Left cardiac atrium (tissue), 4 donors: ENCODE measurements around the gene PAM16. TPM values are rescaled to one million over a fixed set of nuclear protein-coding genes. Genes with fewer than 3 reads are reported as not detected.
"Not testable (repeated sequence)": the region's sequence is repeated elsewhere in the genome, so short reads cannot be mapped to it uniquely, and the experiment has no call there.

Experiments used
- ATAC-seq, 2 donors: fragments of 200-7000 bp; cut with Tn5 transposase; one replicate each; pipeline ENCODE4 v1.9.1; 2020; ENCODE audit warnings: mild to moderate bottlenecking in 2 of 2, moderate library complexity in 2 of 2
- DNase-seq: peaks from one replicate; pipeline ENCODE4 v3.0.0-alpha.2; 2020
- intact Hi-C, 2 donors: fragments of 100-400 bp; cut with DNase I; formaldehyde crosslinking; loops; one replicate each; pipeline versions ENCODE4 v1.14.1 to v1.15.1; 2022 to 2023
- total RNA-seq, 2 donors: library from RNA; stranded (reverse); fragmentation: NEBNext Ultra II Directional; extraction: Animal tissue kit (Norgen Biotek cat#: 25700); gene quantifications; one replicate each; pipeline ENCODE4 v1.2.1, GENCODE V29; 2021
- donor health status: DM: no; HTN: yes; CAD: no.
- donor health status: DM: no; HTN: yes; CAD: no; lungs with severe emphysema.
- donor health status: DM: yes; HTN: yes; CAD: no.
- donor health status: Dilated cardiomyopathy.

Gene PAM16
- total RNA-seq, 2 donors from 2014 or later, result 51.0 to 64.3 TPM

- DNase-seq, result no peak
- ATAC-seq, result no peak
- intact Hi-C loops, result loop anchor here (1.0 to 10.0 kb wide), 3 partner anchors 42 to 595 kb away; partner anchors contain the start of gene SEC14L5 (in 1 of the 2)
Measured at GRCh38 chr16:4359914-4360313, 8.8 kb upstream of the PAM16 start.

DNA sequence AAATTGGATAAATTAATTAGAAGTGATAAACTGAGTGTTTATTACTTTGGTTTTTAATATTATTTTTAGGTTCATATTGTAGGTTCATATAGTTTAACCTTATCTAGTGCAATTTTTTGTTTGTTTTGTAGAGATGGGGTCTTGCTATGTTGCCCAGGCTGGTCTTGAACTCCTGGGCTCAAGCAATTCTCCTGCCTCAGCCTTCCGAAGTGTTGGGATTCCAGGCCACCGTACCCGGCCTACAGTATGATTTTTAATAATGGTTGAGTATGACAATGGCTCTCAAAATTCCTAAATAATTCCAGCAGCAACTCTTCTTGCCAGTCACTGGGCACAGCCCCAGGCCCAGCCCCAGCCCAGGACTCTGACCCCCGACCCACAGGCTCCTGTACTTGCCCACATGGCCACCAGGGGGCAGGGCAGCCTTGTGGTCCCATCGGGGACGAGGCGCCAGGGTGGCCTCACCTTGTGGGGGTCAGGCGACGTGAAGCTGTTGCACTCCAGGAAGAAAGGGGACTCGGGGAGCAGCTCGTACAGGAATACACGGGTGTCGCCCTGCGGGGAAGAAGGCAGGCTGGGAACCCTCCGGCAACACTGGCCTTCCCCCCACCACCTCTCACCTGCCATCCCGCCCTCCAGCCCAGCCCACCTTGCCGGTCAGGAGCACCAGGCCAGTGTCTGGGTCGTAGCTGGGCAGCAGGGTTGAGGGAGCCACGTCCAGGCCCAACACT is 7.9 kb upstream of the PAM16 start:
- intact Hi-C loops, result loop anchor here (1.0 to 10.0 kb wide), 3 partner anchors 43 to 596 kb away; partner anchors contain the start of gene SEC14L5 (in 1 of the 2)
- DNase-seq, result peak; percentile 65
- peak; percentile 67 to 68 for ATAC-seq

DNA sequence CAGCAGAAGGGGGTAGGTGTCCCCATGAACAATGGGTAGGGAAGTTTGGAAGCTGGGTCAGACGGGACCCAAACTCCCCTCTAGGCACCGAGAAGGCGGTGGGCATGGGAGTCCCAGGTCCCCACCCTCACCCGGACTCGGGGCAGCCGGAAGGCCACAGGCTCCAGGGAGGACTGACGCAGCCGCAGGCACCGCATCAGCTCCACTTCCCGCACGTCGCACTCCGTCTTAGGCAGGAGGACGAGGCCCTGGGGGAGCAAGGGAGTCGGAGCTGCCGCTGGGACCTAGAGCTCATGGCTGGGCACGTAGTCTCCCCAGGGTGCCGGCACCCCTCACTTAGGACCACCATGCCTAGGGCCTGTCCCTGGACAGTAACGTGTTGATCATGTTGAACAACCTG is 7.1 kb upstream of the PAM16 start:
- intact Hi-C loops, result loop anchor here (2.0 to 10.0 kb wide), 2 partner anchors 45 to 597 kb away; partner anchors contain the start of gene SEC14L5 (in 1 of the 2)
- DNase-seq (no peak), ATAC-seq (no peak)

DNA sequence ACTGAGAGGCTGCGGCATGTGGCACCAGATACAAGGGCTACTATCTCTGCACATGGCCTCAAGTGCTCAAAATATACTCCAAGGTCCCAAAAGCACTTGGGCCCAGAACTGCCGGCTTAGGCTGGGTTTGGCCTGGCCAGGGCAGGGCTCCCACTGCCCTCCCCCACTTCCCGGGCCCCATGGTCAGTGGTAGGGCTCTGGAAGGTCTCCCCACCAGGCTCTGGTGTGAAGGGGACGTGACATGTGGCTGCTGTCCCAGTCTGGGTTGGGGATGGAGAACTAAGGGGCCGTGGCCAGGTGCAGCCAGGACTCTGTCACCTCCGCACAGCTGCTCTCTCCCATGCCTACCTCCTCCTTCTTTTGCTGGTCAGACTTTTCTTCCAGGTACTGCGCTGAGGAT is 5.7 kb upstream of the PAM16 start:
- DNase-seq (no peak), ATAC-seq (no peak)
- intact Hi-C loops, result loop anchor here in 1 of 2 donors (10.0 kb wide), 1 partner anchor 598 kb away; the partner anchor contains the start of gene SEC14L5

DNA sequence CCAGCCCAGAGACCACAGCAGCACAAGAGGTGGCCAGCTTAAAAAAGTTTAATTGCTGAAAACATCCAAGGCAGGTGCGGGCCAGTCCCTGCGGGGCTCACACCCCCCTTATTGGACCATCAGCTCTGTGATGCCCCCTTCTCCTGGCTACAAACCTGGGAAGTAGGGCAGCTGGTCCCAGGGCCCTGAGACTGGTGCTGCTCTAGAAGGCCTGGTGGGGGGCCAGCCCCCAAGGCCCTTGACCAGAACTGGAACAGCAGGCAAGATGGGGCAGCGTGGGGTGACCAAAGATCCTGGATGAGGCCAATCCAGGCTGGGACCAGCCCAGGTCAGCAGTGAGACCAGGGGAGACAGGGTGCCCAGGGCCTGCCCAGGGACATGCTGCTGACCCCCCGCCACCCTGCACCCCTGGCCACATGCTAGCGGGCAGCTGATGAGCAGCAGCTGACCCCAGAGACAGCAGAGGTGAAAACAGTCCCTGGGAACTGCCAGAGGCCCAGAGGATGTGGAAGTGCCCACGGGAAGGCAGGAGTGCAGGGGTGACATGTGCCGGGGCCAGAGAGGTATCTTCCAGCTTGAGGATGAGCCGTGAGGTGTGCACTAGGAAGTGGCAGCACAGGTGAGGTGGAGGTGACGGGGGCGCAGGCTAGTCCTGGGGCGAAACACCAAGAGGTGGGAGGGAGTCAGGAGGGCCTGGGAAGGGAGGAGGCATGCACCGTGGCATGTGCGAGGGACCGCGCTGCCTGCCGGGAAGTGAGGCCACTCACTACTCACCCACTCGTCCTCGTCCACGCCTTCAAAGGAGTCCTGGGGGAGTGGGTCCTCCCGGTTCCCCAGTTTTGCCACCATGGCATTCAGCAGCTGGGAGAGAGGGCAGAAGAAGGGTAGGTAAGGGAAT is 3.6 kb upstream of the PAM16 start:
- ATAC-seq, result no peak
- intact Hi-C loops, result loop anchor here in 1 of 2 donors (10.0 kb wide), 1 partner anchor 600 kb away; the partner anchor contains the start of gene SEC14L5
- no peak for DNase-seq

GRCh38 chr16:4353675-4354074 is 2.6 kb upstream of the PAM16 start:
- intact Hi-C loops, result loop anchor here in 1 of 2 donors (10.0 kb wide), 1 partner anchor 601 kb away; the partner anchor contains the start of gene SEC14L5
- ATAC-seq (no peak), DNase-seq (no peak)

GRCh38 chr16:4352843-4353242 is 1.7 kb upstream of the PAM16 start:
- no peak for ATAC-seq
- intact Hi-C loops, result loop anchor here in 1 of 2 donors (10.0 kb wide), 1 partner anchor 602 kb away; the partner anchor contains the start of gene SEC14L5

DNA sequence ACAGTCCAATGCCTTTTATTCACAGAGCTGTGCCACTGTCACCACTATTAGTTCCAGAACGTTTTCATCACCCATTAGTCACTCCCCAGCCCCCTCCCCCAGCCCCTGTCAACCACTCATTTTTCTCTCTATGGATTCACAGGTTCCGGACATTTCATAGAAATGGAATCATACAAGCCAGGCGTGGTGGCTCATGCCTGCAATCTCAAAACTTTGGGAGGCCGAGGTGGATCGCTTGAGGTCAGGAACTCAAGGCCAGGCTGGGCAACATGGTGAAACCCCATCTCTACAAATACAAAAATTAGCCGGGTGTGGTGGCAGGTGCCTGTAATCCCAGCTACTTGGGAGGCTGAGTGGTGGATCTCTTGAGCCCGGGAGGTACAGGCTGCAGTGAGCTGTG is 759 bp upstream of the PAM16 start:
- DNase-seq, result no peak
- ATAC-seq, result no peak
- intact Hi-C loops, result loop anchor here in 1 of 2 donors (10.0 kb wide), 1 partner anchor 603 kb away; the partner anchor contains the start of gene SEC14L5

More at GRCh38 chr16:4352843-4353242, 1.7 kb upstream of the PAM16 start:
- DNase-seq, result no peak

- intact Hi-C loops, result loop anchor here in 1 of 2 donors (10.0 kb wide), 1 partner anchor 604 kb away; the partner anchor contains the start of gene SEC14L5
- DNase-seq, result no peak
- no peak for ATAC-seq
Measured at GRCh38 chr16:4350365-4350786, 745 bp downstream of the PAM16 start.

DNA sequence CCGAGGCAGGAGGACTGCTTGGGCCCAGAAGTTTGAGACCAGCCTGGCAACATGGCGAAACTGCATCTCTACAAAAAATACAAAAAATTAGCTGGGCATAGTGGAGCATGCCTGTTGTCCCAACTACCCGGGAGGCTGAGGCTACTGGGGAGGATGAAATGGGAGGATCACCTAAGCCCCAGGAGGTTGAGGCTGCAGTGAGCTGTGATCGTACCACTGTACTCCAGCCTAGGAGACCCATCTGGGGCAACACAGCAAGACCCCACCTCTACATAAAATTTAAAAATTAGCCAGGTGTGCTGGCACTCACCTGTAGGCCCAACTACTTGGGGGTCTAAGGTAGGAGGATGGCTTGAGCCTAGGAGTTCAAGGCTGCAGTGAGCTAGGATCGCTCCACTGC is 1.8 kb downstream of the PAM16 start:
- DNase-seq (no peak), ATAC-seq (no peak)
- intact Hi-C loops, result no loop called here

DNA sequence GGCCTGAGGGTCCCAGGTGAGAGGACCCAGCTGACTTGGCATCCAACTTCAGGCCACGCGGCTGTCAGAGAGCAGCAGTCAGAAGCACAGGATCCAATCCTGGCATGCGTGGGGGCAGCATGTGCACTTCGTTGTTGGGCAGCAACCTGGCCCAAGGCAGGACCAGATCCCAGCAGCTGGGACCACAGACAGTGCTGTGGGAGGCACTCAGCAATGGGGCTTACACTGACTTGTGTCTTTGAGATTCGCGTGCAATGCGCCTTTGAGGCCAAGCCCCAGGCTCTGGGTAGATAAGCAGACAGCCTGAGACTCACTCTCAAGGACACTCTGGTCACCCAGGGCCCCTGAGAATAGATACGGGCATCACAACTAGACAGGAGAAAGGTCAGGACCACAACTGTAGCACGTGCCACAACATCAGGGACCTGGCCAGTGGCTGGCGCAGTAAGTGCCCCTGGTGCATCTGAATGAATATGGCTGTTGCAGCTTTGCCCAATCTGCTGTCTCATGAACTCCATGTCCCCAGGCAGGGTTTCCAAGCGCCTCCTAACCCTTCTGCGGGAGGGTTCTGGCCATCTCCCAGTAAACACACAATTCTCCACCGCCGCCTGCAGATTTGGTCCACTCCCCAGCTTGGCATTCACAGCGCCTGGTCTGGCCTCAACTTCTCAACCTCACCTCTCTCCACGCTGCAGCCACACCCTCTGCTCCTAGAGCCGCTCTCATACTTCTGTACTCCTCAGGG is 3.2 kb downstream of the PAM16 start:
- peak in 1 of 2 donors; percentile 14 for ATAC-seq
- intact Hi-C loops, result no loop called here

DNA sequence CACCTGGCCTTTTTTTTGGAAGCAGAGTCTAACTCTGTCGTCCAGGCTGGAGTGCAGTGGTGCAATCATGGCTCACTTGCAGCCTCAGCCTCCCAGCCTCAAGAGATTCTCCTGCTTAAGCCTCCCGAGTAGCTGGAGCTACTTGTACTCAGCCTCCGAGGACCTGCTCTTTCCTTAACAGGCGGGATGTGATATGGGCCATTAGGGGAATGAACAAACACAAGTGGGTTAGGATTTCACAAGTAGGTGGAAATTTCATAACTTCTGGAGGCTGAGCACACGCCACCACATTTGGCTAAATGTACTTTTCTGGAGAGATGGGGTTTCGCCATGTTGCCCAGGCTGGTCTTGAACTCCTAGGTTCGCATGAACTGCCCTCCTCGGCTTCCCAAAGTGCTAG is 4.1 kb downstream of the PAM16 start:
- ATAC-seq (peak in 1 of 2 donors; percentile 5), DNase-seq (no peak)
- intact Hi-C loops, result no loop called here

More for the DNA sequence above, 3.2 kb downstream of the PAM16 start:
- DNase-seq, result no peak

GRCh38 chr16:4345836-4346781 is 5.0 kb downstream of the PAM16 start:
- intact Hi-C loops, result no loop called here
- no peak for DNase-seq
- ATAC-seq, result no peak

- DNase-seq (no peak), ATAC-seq (no peak)
- intact Hi-C loops, result no loop called here
Measured at GRCh38 chr16:4344983-4345835, 5.9 kb downstream of the PAM16 start.

DNA sequence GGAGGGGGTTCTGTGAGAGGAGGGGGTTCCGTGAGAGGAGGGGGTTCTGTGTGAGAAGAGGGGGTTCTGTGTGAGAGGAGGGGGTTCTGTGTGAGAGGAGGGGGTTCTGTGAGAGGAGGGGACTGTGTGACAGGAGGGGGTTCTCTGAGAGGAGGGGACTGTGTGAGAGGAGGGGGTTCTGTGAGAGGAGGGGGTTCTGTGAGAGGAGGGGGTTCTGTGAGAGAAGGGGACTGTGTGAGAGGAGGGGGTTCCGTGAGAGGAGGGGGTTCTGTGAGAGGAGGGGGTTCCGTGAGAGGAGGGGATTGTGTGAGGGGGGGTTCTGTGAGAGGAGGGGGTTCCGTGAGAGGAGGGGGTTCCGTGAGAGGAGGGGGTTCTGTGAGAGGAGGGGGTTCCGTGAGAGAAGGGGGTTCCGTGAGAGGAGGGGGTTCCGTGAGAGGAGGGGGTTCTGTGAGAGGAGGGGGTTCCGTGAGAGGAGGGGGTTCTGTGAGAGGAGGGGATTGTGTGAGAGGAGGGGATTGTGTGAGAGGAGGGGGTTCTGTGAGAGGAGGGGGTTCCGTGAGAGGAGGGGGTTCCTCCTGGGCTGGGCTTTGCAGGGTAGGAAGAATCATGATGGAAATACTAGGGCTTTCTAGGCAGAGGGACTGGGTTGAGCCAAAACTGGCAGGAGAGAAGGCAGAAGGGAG is 6.7 kb downstream of the PAM16 start:
- ATAC-seq, intact Hi-C loops, DNase-seq: not testable (repeated sequence)
